B cell (primary cell): ENCODE results near the gene AKR7A2.

Experiments
- EZH2 ChIP-seq: IDR thresholded peaks from 2 replicates; pipeline ENCODE4 v1.6.1; 2012; ENCODE audit warnings: borderline replicate concordance, low read depth, mild to moderate bottlenecking, moderate library complexity, low read length; ENCODE audit not compliant: insufficient read depth, poor library complexity, severe bottlenecking
- TF ChIP-seq, protein P1 (sequence below): fragments of 200-600 bp; IDR thresholded peaks from one replicate; pipeline ENCODE4 v1.8.0; 2022; ENCODE audit warnings: antibody characterized with exemption, mild to moderate bottlenecking

- TF ChIP-seq EZH2 = no peak
- TF ChIP-seq, protein P1, sequence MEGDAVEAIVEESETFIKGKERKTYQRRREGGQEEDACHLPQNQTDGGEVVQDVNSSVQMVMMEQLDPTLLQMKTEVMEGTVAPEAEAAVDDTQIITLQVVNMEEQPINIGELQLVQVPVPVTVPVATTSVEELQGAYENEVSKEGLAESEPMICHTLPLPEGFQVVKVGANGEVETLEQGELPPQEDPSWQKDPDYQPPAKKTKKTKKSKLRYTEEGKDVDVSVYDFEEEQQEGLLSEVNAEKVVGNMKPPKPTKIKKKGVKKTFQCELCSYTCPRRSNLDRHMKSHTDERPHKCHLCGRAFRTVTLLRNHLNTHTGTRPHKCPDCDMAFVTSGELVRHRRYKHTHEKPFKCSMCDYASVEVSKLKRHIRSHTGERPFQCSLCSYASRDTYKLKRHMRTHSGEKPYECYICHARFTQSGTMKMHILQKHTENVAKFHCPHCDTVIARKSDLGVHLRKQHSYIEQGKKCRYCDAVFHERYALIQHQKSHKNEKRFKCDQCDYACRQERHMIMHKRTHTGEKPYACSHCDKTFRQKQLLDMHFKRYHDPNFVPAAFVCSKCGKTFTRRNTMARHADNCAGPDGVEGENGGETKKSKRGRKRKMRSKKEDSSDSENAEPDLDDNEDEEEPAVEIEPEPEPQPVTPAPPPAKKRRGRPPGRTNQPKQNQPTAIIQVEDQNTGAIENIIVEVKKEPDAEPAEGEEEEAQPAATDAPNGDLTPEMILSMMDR = no peak
Measured at GRCh38 chr1:19327736-19328135, 15.8 kb upstream of the AKR7A2 start.
